ENCODE results near the gene GTF2H2C. TPM values are rescaled to one million over a fixed set of nuclear protein-coding genes. Genes with fewer than 3 reads are reported as not detected.

The GTF2H2C gene
- polyA plus RNA-seq, 1 donor from 2014 or later: 20.5 TPM

- H3K9ac ChIP-seq (ENCODE audit: low read length): no peak overlapping the region
- no peaks in the 10 kb centered on the region for H3K9me3 ChIP-seq (ENCODE audit: low read length)
- no peaks in the 10 kb centered on the region for H3K79me2 ChIP-seq (replicated peaks; ENCODE audit: insufficient read depth, low read length)
- no peaks in the 10 kb centered on the region for H3K27me3 ChIP-seq (ENCODE audit: insufficient read depth, low read depth, low read length)
- H3K27ac ChIP-seq (ENCODE audit: low read length): no peak overlapping the region
- no peak overlapping the region for H3K4me3 ChIP-seq (ENCODE audit: low read length)
- H2AFZ ChIP-seq (ENCODE audit: low read depth, low read length): no peak overlapping the region
- no peak overlapping the region for H3K4me2 ChIP-seq (ENCODE audit: low read length)
- no peaks in the 10 kb centered on the region for H3F3A ChIP-seq (ENCODE audit: insufficient read depth, low read length, poor library complexity, severe bottlenecking)
- TF ChIP-seq SMC3 (conservative IDR thresholded peaks at IDR 0.05; ENCODE audit: poor library complexity) (no peak), EZH2 (IDR thresholded peaks at IDR 0.05; ENCODE audit: borderline replicate concordance, insufficient read depth, low read length, poor library complexity, severe bottlenecking) (no peak), MXI1 (conservative IDR thresholded peaks at IDR 0.05; ENCODE audit: poor library complexity, severe bottlenecking) (no peak)
- H4K20me1 ChIP-seq (ENCODE audit: insufficient read depth): no peaks in the 10 kb centered on the region
- no peaks in the 10 kb centered on the region for H3K9me2 ChIP-seq (ENCODE audit: insufficient read depth, low read length)
- H3K36me3 ChIP-seq (ENCODE audit: insufficient read depth, low read length): no peaks in the 10 kb centered on the region
These were observed 32.7 kb upstream of the GTF2H2C start for GRCh38 chr5:69527128-69527770.

GRCh38 chr5:69528035-69528434 is 32.0 kb upstream of the GTF2H2C start:
- TF ChIP-seq EP300 (conservative IDR thresholded peaks at IDR 0.05; ENCODE audit: poor library complexity, severe bottlenecking): no peak
- no peak for TF ChIP-seq RAD21 (conservative IDR thresholded peaks at IDR 0.05)
- Histone ChIP-seq H3K79me2 (replicated peaks; ENCODE audit: insufficient read depth, low read length) (no peaks in the 10 kb centered on the region), H3K9me2 (ENCODE audit: insufficient read depth, low read length) (no peaks in the 10 kb centered on the region), H3K27ac (ENCODE audit: low read length) (no peak overlapping the region), H3K9ac (ENCODE audit: low read length) (no peak overlapping the region), H3K4me2 (ENCODE audit: low read length) (no peak overlapping the region), H2AFZ (ENCODE audit: low read depth, low read length) (no peak overlapping the region), H3F3A (ENCODE audit: insufficient read depth, low read length, poor library complexity, severe bottlenecking) (no peaks in the 10 kb centered on the region), H3K4me3 (ENCODE audit: low read length) (no peak overlapping the region), H4K20me1 (ENCODE audit: insufficient read depth) (no peaks in the 10 kb centered on the region), H3K27me3 (ENCODE audit: insufficient read depth, low read depth, low read length) (no peaks in the 10 kb centered on the region), H3K36me3 (ENCODE audit: insufficient read depth, low read length) (no peaks in the 10 kb centered on the region), H3K9me3 (ENCODE audit: low read length) (no peaks in the 10 kb centered on the region)

GRCh38 chr5:69528609-69529008 is 31.4 kb upstream of the GTF2H2C start:
- TF ChIP-seq REST (IDR thresholded peaks at IDR 0.05; ENCODE audit: borderline replicate concordance) (no peak), SMC3 (conservative IDR thresholded peaks at IDR 0.05; ENCODE audit: poor library complexity) (no peak), RAD21 (conservative IDR thresholded peaks at IDR 0.05) (no peak), CTCF (IDR thresholded peaks at IDR 0.05; ENCODE audit: poor library complexity, severe bottlenecking) (no peak), EZH2 (IDR thresholded peaks at IDR 0.05; ENCODE audit: borderline replicate concordance, insufficient read depth, low read length, poor library complexity, severe bottlenecking) (no peak), TAF1 (IDR thresholded peaks at IDR 0.05; ENCODE audit: low read depth) (no peak), EP300 (conservative IDR thresholded peaks at IDR 0.05; ENCODE audit: poor library complexity, severe bottlenecking) (no peak), POLR2AphosphoS5 (IDR thresholded peaks at IDR 0.05) (no peak), MXI1 (conservative IDR thresholded peaks at IDR 0.05; ENCODE audit: poor library complexity, severe bottlenecking) (no peak)
- Histone ChIP-seq H3F3A (ENCODE audit: insufficient read depth, low read length, poor library complexity, severe bottlenecking) (no peaks in the 10 kb centered on the region), H3K27me3 (ENCODE audit: insufficient read depth, low read depth, low read length) (no peaks in the 10 kb centered on the region), H3K4me2 (ENCODE audit: low read length) (no peak overlapping the region), H3K79me2 (replicated peaks; ENCODE audit: insufficient read depth, low read length) (no peaks in the 10 kb centered on the region), H3K9ac (ENCODE audit: low read length) (no peak overlapping the region), H2AFZ (ENCODE audit: low read depth, low read length) (no peak overlapping the region), H3K9me2 (ENCODE audit: insufficient read depth, low read length) (no peaks in the 10 kb centered on the region), H3K9me3 (ENCODE audit: low read length) (no peaks in the 10 kb centered on the region), H4K20me1 (ENCODE audit: insufficient read depth) (no peaks in the 10 kb centered on the region), H3K27ac (ENCODE audit: low read length) (no peak overlapping the region), H3K36me3 (ENCODE audit: insufficient read depth, low read length) (no peaks in the 10 kb centered on the region), H3K4me3 (ENCODE audit: low read length) (no peak overlapping the region)

Measured in neural cell (in vitro differentiated cells).